ENCODE data around the gene RPL28.

Gene RPL28

DNA sequence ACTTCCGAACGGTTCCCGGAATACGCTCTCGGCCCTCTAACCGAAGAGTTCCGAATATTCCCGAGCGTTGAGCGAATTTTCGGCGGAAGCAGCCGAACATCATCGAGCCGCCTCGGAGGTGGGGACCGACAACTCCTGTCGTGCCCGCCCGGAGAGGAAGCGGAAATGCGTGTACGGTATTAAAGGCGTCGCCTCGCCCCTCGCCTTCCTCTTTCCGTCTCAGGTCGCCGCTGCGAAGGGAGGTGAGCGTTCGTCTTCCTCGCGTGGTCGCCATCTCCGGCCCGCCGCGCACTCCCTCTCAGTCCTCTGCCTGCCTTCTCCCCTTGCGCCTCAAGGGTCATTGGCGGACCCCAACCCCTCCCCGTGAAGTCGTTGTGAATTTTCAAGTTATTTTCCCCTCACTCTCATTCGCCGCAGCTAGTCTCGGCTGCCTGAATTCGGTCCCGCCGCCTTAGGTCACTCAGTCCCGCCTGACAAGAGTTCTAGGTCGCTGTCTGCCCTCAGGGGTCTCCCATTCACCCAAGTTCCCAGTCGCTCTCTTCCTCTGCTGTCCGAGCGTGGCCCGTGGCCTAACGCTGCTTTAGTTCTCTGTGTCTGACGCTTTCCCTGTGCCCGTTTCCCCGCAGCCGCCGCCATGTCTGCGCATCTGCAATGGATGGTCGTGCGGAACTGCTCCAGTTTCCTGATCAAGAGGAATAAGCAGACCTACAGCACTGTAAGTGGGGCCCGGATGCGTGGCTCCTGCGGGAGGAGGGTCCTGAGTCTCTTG is at the start of gene RPL28:
TSS of gene RPL28 (plus strand) at position 209 of the 769 bp plus-strand sequence. CDS start at position 635, 426 bp downstream.
- peak; percentile 97 for DNase-seq

GRCh38 chr19:55336101-55336500 is 49.6 kb upstream of the RPL28 start:
- no peak for DNase-seq

DNA sequence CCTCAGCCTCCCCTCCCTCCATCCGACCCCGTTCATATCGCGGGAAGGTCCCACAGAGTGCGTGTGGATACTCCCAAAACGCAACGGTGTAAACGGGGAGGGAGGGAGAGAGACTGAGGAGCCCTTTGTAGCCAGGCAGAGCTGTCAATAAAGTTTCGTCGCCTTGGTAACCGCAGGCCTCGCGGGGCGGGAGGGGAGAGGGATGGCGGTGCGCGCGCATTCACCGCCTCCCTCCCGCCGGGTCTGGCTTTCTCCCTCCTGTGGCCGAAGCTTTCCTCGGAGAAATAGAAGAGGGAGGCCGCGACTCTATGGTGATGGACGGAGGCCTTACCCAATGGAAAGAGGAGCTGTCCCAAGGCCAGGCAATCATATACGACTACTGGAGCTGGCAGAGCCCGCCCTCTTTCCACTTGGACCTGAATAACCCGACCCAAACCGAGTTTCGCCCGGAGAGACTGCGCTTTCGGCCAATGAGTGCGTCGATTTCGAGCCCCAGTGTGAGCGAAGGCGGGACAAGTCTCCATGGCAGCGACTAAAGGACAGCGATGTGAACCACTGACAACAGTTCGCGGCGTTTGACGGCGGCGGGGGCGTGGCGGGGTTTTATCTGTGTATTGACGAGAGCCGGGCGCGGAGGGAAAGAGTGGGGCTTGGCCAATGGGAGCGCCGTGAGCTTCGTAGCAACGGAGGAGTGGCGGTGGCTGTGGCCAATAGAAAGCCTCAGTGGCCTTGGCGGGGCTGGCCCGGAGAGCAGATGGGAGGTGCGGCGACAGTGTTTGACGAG is 46.4 kb upstream of the RPL28 start, which contains the start of gene KMT5C:
TSS of gene KMT5C (plus strand) at position 772 of the 784 bp plus-strand sequence. CDS start 2,061 bp downstream, outside the sequence.
- peak; percentile 100 for DNase-seq

GRCh38 chr19:55339889-55340783 is 45.6 kb upstream of the RPL28 start:
- no peak for DNase-seq

DNA sequence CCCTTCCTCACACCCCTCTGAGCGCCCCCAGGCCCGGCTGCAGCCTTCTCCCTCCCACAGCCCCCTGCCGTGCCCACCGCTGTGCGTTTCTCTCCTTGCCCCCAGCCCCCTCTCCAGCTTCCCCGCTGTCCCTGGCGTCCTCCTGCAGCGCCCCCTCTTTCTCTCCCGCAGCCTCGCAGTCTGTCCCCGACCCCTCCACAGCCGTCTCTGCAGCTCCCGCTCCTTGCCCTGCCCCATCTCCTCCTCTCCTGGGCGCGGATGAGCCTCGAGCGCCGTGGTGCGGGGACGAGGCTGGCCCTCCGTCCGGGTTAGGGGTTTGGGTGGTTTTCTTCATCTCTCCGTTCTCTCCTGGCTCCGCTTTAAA is 45.0 kb upstream of the RPL28 start:
- no peak for DNase-seq

DNA sequence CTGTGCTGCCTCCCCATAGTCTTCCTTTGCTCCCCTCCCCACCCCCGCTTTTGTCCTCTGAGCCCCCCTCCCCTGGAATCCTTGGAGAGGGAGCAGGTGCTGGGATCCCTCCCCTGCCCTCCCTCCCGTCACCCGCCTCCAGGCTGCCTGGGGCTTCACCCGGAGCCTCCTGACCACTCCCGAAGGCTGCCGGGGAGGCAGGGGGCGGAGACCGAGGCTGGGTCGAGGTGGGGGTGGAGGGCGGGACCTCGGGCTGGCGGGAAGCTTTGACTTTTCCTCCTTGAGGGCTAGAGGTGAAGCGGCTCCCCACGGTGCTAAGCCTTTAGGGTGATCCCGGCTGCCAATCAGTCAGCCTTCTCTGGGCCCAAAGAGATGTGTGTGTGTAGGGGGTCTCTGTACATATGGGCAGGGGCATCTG is 44.6 kb upstream of the RPL28 start:
- DNase-seq: peak; percentile 48

DNA sequence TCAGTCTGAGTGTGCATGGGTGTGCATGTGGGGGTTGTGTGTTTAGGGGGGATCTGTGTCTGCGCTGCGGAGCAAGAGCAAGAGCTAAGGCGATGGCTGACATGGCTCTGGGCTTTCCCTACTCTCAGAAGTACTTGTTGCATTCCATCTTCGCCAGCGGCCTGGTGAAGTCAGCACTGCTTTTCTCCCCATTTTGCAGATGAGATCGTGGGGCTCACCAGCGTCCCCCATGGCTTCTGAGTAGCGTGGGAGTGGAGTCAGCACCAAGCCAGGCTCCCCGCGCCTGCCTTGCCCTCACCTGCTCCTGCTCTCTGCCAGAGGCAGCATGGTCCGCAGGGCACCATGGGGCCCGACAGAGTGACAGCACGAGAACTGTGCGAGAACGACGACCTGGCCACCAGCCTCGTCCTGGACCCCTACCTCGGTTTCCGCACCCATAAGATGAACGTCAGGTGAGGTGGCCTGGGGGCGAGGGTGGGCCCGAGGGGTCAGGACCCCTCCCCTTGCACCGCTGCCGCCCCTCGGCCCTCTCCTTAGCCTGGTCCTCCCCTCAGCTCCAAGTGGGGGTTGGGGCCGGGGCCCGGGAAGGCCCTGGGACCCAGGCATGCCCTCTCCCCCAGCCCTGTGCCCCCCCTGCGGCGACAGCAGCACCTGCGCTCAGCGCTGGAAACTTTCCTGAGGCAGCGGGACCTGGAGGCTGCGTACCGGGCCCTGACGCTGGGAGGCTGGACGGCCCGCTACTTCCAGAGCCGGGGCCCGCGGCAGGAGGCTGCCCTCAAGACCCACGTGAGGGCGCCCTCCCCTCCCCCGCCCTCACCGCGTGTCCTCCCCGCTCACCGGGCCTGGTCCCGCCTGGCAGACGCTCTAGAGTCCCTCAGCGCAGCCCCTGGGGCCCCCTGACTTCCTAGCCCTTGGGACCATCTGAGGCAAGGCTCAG is 43.9 kb upstream of the RPL28 start:
- DNase-seq: no peak

GRCh38 chr19:55344444-55344843 is 41.3 kb upstream of the RPL28 start:
- no peak for DNase-seq

- no peak for DNase-seq
Measured at GRCh38 chr19:55345101-55345817, 40.5 kb upstream of the RPL28 start.

- no peak for DNase-seq
Measured at GRCh38 chr19:55345818-55346724, 39.7 kb upstream of the RPL28 start.

GRCh38 chr19:55346725-55347441 is 38.8 kb upstream of the RPL28 start:
- no peak for DNase-seq

DNA sequence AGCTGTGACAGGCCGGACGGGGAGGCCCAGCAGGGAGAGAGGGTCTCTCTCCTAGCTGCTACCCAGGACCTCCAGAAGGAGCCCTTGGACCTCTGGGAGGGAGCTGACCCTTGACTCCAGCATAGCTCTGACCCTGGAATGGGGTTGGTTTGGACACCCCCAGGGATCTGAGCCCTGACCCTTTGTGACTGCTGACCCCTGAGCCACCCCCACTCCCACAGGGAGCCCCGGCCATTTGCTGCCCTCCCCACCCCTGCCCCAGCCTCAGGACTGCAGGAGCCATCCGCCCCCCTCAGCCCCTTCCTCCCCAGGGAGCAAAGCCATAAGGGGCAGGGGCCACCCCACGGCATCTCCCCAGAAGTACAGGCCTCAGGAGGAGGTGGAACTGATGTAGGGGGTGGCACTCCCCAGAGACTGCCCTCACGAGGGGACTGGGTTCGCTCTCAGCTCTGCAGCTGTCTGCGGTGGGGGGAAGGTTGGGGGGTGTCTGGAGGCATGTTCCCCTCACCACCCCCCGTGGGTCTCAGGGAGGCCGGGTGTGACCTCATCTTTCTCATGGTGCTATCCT is 38.2 kb upstream of the RPL28 start:
- DNase-seq: no peak

GRCh38 chr19:55348317-55349034 is 37.3 kb upstream of the RPL28 start:
- DNase-seq: no peak

- no peak for DNase-seq
Measured at GRCh38 chr19:55350620-55351315, 35.0 kb upstream of the RPL28 start.

DNA sequence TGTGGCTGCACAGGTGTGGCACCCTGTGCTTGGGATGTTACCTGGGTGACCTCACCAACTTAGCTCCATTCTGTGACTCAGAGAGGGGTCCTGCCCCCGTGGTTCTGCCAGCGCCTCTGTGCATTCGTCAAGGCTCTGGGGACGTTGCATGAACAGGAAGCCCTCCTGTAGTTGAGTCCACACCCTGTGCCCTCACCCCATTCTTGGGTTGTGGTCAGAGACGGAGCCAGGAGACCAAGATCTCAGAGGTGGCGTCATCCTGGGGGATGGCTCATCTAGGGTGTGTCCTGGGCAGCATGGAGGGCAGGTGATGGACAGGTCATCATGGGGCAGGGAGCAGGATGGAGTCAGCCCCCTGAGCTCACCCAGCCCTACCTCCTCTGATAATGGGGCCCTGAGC is 33.7 kb upstream of the RPL28 start:
- no peak for DNase-seq

GRCh38 chr19:55352549-55353145 is 33.1 kb upstream of the RPL28 start:
- DNase-seq: no peak

DNA sequence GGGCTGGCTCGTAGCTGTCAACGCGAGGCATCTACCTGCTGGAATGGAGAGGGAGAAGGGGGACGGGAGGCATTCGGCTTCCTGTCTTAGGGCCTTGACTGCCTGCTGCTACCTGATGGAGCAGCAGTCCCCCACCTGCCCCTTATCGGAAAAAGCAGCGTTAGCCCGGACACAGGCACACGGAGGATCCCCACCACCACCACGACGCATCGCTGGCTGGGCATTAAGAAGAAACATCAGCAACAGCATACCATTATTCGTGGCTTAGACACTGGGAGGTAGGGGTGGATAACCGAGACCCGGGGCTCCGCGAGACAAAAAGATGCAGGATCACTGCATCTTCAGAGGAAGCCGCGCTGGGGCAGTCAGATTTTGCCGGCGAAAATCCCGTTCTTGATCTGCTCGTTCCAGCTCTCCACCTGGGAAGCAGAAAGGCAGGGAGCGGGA is 32.4 kb upstream of the RPL28 start:
- DNase-seq: no peak

All from stimulated activated naive CD4-positive, alpha-beta T cell treated with Interleukin-2 at 50 U/mL for 16 hours (primary cell).